ENCODE results near the gene ATOSB.
A peak's percentile ranks its signal among the peaks of the same experiment; 100 is the strongest.

The ATOSB gene

DNA sequence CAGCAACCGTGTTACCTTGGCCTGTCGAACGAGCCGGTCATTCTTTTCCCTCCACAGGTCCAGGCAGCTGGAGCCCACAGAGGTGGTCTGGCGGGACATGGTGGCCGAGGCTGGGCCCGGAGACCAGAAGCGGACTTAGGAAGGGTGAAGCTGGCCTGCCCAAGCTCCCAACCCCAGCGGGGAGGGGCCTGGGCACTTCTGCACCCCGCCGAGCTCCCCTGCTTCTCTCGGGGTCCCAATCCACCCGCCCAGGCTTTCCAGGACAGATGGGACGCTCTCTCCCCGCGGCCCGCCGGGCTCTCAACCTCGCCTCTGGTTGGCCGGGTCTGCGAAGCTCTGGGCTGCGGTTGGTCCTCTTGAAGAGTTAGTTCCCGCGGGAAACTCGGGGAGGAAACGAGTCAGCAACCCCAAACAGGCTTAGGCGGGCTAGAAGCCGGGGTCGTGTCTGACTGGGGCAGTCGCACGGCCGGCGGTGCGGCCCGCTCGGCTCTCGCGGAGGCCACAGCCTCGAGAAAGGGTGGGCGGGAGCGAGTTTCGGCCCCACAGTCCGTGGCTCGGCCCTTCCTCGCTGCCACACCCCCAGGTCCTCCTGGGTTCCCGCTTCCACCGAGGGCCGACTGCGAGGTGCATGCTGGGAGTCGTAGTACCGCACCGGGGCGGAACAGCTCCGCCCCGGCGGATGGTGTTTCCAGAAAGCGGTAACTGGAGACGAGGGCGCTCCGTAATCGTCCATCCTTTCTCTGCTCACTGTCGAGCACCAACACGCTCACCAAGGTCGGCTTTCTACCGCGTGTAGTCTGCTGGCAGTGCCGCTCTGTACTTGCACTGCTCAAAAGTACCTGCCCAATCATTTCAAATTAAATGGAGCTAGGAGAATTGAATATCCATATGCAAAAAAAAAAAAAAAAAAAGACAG is 36.0 kb downstream of the ATOSB start, which contains the start of gene FANCG:
Gene FANCG, minus strand, starts transcription at position 517 of the 916 bp plus-strand sequence. Its CDS starts 418 bp downstream, at position 99.
- peak; percentile 94 for DNase-seq
- H3K4me3 ChIP-seq (ENCODE audit: low read depth, low read length): peak within 1 kb of the TSS; percentile 79
- TF ChIP-seq, protein P1, sequence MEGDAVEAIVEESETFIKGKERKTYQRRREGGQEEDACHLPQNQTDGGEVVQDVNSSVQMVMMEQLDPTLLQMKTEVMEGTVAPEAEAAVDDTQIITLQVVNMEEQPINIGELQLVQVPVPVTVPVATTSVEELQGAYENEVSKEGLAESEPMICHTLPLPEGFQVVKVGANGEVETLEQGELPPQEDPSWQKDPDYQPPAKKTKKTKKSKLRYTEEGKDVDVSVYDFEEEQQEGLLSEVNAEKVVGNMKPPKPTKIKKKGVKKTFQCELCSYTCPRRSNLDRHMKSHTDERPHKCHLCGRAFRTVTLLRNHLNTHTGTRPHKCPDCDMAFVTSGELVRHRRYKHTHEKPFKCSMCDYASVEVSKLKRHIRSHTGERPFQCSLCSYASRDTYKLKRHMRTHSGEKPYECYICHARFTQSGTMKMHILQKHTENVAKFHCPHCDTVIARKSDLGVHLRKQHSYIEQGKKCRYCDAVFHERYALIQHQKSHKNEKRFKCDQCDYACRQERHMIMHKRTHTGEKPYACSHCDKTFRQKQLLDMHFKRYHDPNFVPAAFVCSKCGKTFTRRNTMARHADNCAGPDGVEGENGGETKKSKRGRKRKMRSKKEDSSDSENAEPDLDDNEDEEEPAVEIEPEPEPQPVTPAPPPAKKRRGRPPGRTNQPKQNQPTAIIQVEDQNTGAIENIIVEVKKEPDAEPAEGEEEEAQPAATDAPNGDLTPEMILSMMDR (IDR thresholded peaks at IDR 0.05; ENCODE audit: low read depth, low read length): no peak
- H3K27me3 ChIP-seq (ENCODE audit: insufficient read depth, low read depth, severe bottlenecking): no peaks in the 10 kb centered on the region
- H3K27ac ChIP-seq: peak within 1 kb of the TSS; percentile 98
- no peaks in the 10 kb centered on the region for H3K9me3 ChIP-seq (ENCODE audit: severe bottlenecking)
- peaks cover 35% of the 10 kb centered on the region for H3K36me3 ChIP-seq

DNA sequence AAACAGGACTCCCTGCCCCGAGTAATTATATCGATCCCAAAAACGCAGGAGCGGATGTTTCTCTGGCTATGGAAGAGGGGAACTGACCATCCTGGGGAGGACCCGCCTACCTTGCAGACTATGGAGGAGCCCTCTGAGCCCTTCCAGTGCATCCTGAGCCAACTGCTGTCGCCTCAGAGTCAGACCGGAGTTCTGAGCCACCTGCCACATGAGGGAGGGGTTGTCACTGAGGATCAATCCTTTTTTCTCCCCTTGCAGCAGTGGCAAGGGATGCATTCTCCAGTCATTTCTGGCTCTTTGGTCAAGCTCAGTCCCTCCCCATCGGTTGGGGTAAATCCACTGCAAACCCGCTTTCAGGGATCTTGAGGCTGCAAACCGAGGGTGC is 36.6 kb downstream of the ATOSB start:
- no peaks in the 10 kb centered on the region for H3K27me3 ChIP-seq (ENCODE audit: insufficient read depth, low read depth, severe bottlenecking)
- H3K4me3 ChIP-seq (ENCODE audit: low read depth, low read length): peak overlapping the region; percentile 79
- TF ChIP-seq, protein P1 (IDR thresholded peaks at IDR 0.05; ENCODE audit: low read depth, low read length): no peak
- peak overlapping the region; percentile 98 for H3K27ac ChIP-seq
- H3K36me3 ChIP-seq: peaks cover 42% of the 10 kb centered on the region
- no peaks in the 10 kb centered on the region for H3K9me3 ChIP-seq (ENCODE audit: severe bottlenecking)
- peak; percentile 69 for DNase-seq

DNA sequence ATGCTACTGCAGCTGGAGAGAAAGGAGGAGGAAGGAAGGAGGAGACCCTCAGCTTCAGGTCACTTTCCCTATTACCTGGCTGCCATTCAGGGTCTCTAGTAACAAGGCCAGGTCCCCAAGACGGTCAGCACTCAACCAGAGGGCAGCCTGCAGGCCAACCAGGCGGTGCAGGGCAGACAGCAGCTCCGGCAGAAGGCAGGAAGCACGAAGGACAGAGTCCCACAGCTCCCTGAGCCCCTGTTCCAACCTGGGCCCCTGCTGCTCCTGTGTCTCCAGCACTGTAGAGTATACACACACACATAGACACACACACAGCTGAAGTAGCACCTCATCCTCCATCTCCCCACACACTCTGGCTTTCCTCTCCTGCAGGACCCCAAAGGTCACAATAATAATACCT is 37.6 kb downstream of the ATOSB start:
- TF ChIP-seq, protein P1 (IDR thresholded peaks at IDR 0.05; ENCODE audit: low read depth, low read length): no peak
- Histone ChIP-seq H3K27me3 (ENCODE audit: insufficient read depth, low read depth, severe bottlenecking) (no peaks in the 10 kb centered on the region), H3K4me3 (ENCODE audit: low read depth, low read length) (peak overlapping the region; percentile 79), H3K27ac (peak overlapping the region; percentile 98), H3K9me3 (ENCODE audit: severe bottlenecking) (no peaks in the 10 kb centered on the region), H3K36me3 (peaks cover 51% of the 10 kb centered on the region)
- DNase-seq: no peak

DNA sequence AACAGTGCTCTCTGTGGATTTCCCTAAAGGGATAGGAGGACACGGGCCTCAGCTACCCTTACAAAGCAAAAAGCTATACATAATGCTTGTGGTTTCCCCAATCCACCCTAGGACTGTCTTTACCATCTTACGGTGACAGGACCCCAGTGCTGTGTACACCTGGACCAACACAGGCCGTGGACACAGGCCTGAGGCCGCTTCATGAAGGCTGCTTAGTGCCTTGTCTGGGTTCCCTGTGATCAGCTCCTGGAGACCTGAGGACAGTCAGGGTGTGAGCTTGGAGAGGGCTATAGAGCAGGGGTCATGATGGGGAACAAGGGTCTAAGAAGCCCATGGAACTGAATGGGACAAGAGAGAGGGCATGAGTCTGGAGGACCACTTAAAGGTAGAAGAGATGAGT is 38.8 kb downstream of the ATOSB start:
- H3K27ac ChIP-seq: no peak overlapping the region
- no peaks in the 10 kb centered on the region for H3K9me3 ChIP-seq (ENCODE audit: severe bottlenecking)
- no peak for DNase-seq
- peaks cover 53% of the 10 kb centered on the region for H3K36me3 ChIP-seq
- no peak overlapping the region for H3K4me3 ChIP-seq (ENCODE audit: low read depth, low read length)
- TF ChIP-seq, protein P1 (IDR thresholded peaks at IDR 0.05; ENCODE audit: low read depth, low read length): no peak
- no peaks in the 10 kb centered on the region for H3K27me3 ChIP-seq (ENCODE audit: insufficient read depth, low read depth, severe bottlenecking)

DNA sequence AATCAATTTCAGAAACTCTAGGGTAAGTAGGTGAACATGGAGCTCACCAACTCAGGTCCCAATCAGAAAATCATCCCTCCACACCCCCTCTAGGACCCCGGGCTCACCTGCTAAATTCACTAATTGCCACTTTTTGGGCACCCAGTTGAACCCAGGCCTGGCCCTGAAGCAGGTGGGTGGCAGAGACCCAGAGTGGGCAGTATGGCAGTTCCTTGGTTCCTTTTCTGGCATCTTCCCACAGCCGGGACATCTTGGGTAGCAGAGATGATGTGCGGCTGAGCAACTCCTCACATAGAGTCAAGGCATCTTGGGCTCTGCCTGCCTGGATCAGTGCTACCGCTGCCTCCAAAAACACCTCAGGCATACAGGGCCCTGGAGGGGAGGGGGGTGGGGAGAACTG is 40.3 kb downstream of the ATOSB start:
- Histone ChIP-seq H3K27me3 (ENCODE audit: insufficient read depth, low read depth, severe bottlenecking) (no peaks in the 10 kb centered on the region), H3K27ac (no peak overlapping the region), H3K9me3 (ENCODE audit: severe bottlenecking) (no peaks in the 10 kb centered on the region), H3K4me3 (ENCODE audit: low read depth, low read length) (no peak overlapping the region), H3K36me3 (peaks cover 65% of the 10 kb centered on the region)
- DNase-seq: no peak
- TF ChIP-seq, protein P1 (IDR thresholded peaks at IDR 0.05; ENCODE audit: low read depth, low read length): no peak
